Osteocyte (in vitro differentiated cells): ENCODE data around the gene PPP4R2. TPM values are rescaled to one million over a fixed set of nuclear protein-coding genes. Genes with fewer than 3 reads are reported as not detected.
"Not testable (repeated sequence)": the region's sequence is repeated elsewhere in the genome, so short reads cannot be mapped to it uniquely, and the experiment has no call there.

Experiments used
- DNase-seq: peaks from one replicate; pipeline ENCODE4 v3.0.0; 2021; ENCODE audit warnings: mixed read lengths; ENCODE audit not compliant: unreplicated experiment; ENCODE audit errors: extremely low spot score
- H3K27ac Mint-ChIP-seq: one replicate; pipeline ENCODE4 v1.8.0; 2021; ENCODE audit warnings: mild to moderate bottlenecking, mixed read lengths; ENCODE audit not compliant: unreplicated experiment
- H3K27me3 Mint-ChIP-seq: one replicate; pipeline ENCODE4 v1.8.0; 2021; ENCODE audit warnings: mixed read lengths; ENCODE audit not compliant: unreplicated experiment
- H3K36me3 Mint-ChIP-seq: one replicate; pipeline ENCODE4 v1.8.0; 2021; ENCODE audit warnings: mixed read lengths; ENCODE audit not compliant: unreplicated experiment
- H3K4me1 Mint-ChIP-seq: one replicate; pipeline ENCODE4 v1.8.0; 2021; ENCODE audit warnings: mixed read lengths; ENCODE audit not compliant: unreplicated experiment
- H3K4me3 Mint-ChIP-seq: one replicate; pipeline ENCODE4 v1.8.0; 2021; ENCODE audit warnings: mild to moderate bottlenecking, moderate library complexity, mixed read lengths; ENCODE audit not compliant: unreplicated experiment
- H3K9me3 Mint-ChIP-seq: one replicate; pipeline ENCODE4 v1.8.0; 2021; ENCODE audit warnings: mixed read lengths; ENCODE audit not compliant: unreplicated experiment
- total RNA-seq: library from RNA; stranded (reverse); gene quantifications from 2 replicates; pipeline ENCODE4 v1.2.1, GENCODE V29; 2021
- TF ChIP-seq, protein P1 (sequence below): fragments of 200-600 bp; sonication (generic); IDR thresholded peaks from 2 replicates; pipeline ENCODE4 v1.5.0; 2021; ENCODE audit warnings: antibody characterized with exemption, mild to moderate bottlenecking, moderate library complexity

The PPP4R2 gene
- total RNA-seq, 1 donor from 2014 or later = 61.6 TPM

DNA sequence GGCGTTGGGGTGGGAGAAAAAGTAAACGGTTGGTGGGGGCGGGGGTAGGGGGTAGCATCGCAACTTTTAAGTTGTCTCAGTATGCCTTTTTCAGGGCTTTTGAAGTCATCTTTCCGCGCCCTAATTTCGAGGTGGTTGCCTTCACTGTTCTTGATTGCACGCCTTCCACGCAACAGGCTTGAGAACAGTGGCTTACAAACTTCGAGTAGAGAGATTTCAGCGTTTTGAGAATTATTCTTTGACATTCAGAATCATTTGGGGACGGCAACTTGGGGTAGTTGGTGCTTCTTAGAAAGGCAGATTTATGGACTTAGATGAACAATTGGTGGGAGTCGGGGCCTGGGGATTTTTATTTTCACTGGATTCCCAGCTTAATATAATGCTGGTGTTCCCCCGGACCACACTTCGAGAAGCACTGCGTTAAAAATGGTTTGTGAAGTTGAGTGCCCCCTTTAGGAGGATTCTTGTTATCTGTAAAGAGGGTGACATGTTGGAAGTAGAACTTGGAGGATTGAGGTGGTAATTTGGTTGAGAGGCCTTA, 880 bp downstream of the PPP4R2 start:
- Mint-ChIP-seq H3K4me1 (peaks cover 42% of the 10 kb centered on the region), H3K27ac (peak overlapping the region; percentile 80), H3K4me3 (peak overlapping the region; percentile 85), H3K9me3 (no peaks in the 10 kb centered on the region), H3K36me3 (peaks cover 23% of the 10 kb centered on the region), H3K27me3 (no peaks in the 10 kb centered on the region)
- no peak for DNase-seq
- TF ChIP-seq, protein P1, sequence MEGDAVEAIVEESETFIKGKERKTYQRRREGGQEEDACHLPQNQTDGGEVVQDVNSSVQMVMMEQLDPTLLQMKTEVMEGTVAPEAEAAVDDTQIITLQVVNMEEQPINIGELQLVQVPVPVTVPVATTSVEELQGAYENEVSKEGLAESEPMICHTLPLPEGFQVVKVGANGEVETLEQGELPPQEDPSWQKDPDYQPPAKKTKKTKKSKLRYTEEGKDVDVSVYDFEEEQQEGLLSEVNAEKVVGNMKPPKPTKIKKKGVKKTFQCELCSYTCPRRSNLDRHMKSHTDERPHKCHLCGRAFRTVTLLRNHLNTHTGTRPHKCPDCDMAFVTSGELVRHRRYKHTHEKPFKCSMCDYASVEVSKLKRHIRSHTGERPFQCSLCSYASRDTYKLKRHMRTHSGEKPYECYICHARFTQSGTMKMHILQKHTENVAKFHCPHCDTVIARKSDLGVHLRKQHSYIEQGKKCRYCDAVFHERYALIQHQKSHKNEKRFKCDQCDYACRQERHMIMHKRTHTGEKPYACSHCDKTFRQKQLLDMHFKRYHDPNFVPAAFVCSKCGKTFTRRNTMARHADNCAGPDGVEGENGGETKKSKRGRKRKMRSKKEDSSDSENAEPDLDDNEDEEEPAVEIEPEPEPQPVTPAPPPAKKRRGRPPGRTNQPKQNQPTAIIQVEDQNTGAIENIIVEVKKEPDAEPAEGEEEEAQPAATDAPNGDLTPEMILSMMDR = peak; percentile 68

DNA sequence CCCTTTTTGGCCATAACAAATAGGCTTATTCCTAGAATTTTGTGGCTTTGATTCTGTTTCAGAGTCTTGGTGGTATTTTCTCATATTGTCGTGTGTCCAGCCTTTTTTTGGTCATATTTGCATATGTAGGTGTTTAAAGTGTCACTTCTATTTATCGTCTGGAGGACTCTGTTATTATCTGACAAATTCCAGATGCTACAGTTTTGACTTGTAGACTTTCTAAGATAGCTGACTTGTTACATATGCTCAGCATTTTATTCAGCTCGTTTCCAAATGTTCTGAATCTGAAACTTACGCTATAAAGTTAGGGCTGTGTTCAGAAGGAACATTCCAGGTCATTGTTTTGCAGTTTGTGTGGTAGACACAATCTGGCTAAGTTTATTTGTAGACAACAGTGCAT, 1.9 kb downstream of the PPP4R2 start:
- peak overlapping the region; percentile 54 for H3K27ac Mint-ChIP-seq
- TF ChIP-seq, protein P1 = no peak
- no peaks in the 10 kb centered on the region for H3K9me3 Mint-ChIP-seq
- no peaks in the 10 kb centered on the region for H3K27me3 Mint-ChIP-seq
- peaks cover 46% of the 10 kb centered on the region for H3K4me1 Mint-ChIP-seq
- peaks cover 26% of the 10 kb centered on the region for H3K36me3 Mint-ChIP-seq
- peak overlapping the region; percentile 85 for H3K4me3 Mint-ChIP-seq
- no peak for DNase-seq

DNA sequence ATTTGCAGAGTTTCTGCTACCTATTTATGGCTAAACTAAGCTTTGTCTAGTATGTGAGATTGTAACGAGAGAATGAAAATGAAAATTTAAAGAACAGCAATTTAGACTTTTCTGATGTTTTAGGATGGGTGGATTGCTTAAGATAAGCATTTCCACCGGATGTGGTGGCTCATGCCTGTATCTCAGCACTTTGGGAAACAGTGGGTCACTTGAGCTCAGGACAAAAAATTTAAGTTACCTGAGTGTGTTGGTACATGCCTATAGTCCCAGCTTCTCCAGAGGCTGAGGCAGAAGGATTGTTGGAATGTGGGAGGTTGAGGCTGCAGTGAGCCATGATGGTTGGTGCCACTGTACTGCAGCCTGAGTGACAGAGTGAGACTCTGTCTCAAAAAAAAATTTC, 3.3 kb downstream of the PPP4R2 start:
- no peak for DNase-seq
- peaks cover 52% of the 10 kb centered on the region for H3K4me1 Mint-ChIP-seq
- no peak overlapping the region for H3K27ac Mint-ChIP-seq
- H3K36me3 Mint-ChIP-seq = peaks cover 34% of the 10 kb centered on the region
- H3K4me3 Mint-ChIP-seq = peak overlapping the region; percentile 23
- no peaks in the 10 kb centered on the region for H3K27me3 Mint-ChIP-seq
- TF ChIP-seq, protein P1 = no peak
- H3K9me3 Mint-ChIP-seq = no peaks in the 10 kb centered on the region

DNA sequence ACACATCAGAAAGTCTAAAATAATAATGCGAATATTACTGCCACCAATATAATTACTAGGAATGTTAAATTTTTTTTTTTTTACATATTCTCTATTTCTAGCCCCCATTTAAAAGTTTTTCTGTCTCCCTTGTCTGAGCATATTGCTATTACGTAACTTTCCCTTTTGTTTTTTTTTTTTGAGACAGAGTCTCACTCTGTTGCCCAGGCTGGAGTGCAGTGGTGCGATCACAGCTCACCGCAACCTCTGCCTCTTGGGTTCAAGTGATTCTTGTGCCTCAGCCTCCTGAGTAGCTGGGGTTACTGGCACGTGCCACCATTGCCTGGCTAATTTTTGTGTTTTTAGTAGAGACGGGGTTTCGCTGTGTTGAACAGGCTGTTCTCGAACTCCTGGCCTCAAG, 6.4 kb downstream of the PPP4R2 start:
- H3K4me3 Mint-ChIP-seq, H3K27me3 Mint-ChIP-seq, H3K27ac Mint-ChIP-seq, DNase-seq, H3K9me3 Mint-ChIP-seq: not testable (repeated sequence)
- Mint-ChIP-seq H3K36me3 (peaks cover 45% of the 10 kb centered on the region), H3K4me1 (peaks cover 45% of the 10 kb centered on the region)

DNA sequence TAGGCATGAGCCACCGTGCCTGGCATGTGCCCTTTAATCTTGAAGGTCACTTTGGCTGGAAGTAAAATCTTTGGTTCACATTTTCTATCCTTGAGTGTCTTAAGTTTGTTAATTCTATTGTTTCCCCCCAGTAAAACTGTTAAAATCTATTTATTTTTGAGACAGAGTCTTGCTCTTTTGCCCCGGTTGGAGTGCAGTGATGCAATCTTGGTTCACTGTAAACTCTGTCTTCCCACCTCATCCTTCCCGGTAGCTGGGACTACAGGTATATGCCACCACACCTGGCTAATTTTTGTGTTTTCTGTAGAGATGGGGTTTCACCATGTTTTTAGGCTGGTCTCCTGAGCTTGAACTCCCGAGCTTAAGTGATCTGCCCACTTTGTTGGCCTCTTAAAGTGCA, 7.7 kb downstream of the PPP4R2 start:
- H3K4me1 Mint-ChIP-seq = peaks cover 39% of the 10 kb centered on the region
- H3K27ac Mint-ChIP-seq = no peak overlapping the region
- peaks cover 45% of the 10 kb centered on the region for H3K36me3 Mint-ChIP-seq
- DNase-seq = no peak
- no peak overlapping the region for H3K4me3 Mint-ChIP-seq
- TF ChIP-seq, protein P1 = no peak
- H3K27me3 Mint-ChIP-seq = no peaks in the 10 kb centered on the region
- no peaks in the 10 kb centered on the region for H3K9me3 Mint-ChIP-seq
